HS-27A (cell line): ENCODE results near the gene TRIM40.

Source experiments
- DNase-seq: peaks from one replicate; pipeline ENCODE4 v3.0.0-alpha.2; 2012; ENCODE audit warnings: low read depth, missing footprints

TRIM40 gene

GRCh38 chr6:30135757-30136156 lies at the start of gene TRIM40:
TRIM40 (plus strand) TSS chr6:30136140; CDS start chr6:30137037, 897 bp downstream.
- no peak for DNase-seq

GRCh38 chr6:30087876-30088275 lies 48.1 kb upstream of the TRIM40 start:
- DNase-seq = no peak

GRCh38 chr6:30091577-30092381 lies 44.2 kb upstream of the TRIM40 start:
- peak; percentile 93 for DNase-seq

DNA sequence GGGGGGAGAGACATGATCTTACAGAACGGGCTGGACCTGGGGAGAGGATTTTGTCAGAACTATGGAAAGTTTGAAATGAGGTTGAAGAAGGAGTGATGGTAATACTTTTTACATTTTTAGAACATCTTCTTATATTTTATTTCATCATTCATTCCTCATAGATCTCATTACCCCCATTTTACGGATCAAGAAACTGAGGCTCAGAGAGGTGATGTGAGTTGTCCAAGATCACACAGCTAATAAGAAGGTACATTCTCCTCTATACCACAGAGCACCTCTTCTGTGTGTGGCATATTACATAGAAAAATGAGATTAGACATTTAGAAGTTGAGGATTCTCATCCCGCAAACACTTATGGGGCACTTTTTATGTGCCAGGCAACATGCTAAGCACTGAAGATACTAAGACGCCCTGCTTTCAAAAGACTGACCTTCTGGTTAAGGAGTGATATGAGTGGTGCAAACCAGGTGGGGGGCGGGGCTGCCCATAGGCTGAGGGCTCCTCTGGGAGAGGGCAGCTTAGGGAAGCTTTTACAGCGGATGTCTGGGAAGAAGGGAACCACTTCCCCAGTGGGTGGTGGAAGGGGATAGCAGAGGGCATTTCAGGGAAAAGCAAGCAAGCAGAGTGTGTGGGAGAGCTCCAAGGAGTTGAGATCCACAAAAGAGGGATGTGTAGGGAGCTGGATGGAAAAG lies 42.9 kb upstream of the TRIM40 start:
- DNase-seq = no peak

DNA sequence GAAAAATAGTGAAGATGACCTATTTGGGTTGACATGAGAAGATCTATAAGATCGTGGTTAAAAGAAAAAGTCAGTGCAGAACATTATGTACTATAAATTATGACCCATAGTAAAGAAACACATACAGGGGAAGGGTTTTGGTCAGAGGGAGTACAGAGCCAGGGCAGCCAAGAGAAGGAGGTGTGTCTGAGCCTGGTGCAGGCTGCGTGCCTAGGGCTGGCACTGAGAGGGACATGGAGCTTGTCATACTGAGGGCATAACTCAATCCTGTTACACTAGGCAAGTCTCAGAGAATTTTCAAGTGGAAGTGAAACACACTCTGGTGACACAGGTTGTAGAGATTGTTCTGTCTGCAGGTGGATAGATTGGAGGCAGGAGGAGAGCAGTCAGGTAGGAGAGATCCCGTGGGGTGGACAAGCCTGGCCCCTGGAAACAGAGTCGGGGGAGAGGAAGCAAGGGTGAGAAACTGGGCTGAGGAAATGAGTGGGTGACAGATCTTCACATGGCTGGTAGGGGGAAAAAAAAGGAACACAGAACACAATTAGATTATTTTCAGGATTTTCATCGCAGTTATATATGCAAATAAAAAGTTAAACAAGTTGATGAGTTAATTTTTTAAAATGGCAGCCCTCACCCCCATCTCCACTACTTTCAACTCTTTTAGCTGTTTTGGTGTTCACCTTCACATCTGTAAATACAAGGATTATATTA lies 41.8 kb upstream of the TRIM40 start:
- no peak for DNase-seq

DNA sequence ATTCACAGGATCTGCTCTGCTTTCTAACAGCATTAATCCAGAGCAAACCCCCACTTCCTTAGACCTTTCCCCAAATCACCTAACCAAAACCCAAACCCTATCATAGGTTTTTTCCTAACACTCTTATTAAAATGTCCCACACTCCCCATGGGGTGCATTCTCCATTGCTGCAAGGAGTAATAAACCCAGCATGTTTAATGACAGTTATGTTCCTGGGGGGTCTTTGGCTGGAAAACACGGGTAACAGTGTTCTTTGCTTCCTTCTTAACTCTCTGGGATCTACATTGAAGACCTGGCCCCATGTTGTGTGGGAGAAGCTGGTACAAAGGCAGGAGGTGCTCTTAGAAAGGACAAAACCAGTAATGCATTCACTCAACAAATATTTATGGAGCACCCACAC lies 39.1 kb upstream of the TRIM40 start:
- no peak for DNase-seq

GRCh38 chr6:30097902-30098768 lies 37.8 kb upstream of the TRIM40 start:
- DNase-seq = no peak

- no peak for DNase-seq
Measured at GRCh38 chr6:30100154-30100553, 35.8 kb upstream of the TRIM40 start.

- DNase-seq = no peak
Measured at GRCh38 chr6:30100585-30101443, 35.1 kb upstream of the TRIM40 start.

DNA sequence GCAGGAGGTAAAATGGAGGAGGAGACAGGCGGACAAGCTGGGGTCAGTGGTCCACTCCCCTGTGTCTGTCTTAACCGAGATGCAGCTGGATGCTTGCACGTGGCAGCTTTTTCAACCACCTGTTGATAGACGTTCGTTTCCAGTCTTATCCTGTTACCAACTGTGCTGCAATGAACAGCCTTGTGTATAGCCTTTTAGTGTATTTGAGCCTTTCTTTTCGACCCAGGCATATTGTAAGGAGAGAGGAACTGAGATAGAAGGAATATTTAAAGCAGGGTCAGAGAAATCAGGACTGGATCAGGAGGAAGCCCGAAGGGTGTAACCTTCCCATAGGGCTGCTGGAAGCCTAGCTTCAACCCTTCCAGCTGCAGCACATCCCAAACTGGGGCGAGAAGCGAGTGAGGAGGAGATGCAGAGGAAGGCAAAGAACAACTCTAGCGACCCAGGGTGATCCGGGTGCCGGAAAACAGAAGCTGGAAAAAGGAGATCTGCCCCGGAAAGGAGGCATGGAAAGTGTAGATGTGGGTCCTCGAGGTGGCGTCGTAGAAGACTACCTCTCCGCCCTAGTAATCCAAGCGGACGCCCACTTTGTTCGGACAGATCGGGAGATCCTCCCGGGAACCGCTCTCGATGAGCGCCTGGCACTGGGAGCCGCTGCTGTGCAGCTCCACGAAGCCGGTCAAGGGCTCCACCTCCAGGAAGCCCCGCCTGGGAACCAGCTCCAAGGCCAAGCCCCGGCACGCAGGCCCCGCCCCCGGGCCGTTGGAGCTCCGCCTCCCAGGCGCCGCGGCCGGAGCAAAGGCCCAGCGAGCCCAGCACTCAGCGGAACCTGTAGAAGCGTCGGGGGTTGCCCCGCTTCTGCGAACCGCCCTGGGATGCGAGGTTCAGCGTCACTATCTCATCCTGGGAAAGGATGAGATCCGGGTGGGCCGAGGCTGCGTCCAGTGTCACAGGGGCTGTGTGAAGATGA lies 34.2 kb upstream of the TRIM40 start:
- DNase-seq = peak; percentile 75

DNA sequence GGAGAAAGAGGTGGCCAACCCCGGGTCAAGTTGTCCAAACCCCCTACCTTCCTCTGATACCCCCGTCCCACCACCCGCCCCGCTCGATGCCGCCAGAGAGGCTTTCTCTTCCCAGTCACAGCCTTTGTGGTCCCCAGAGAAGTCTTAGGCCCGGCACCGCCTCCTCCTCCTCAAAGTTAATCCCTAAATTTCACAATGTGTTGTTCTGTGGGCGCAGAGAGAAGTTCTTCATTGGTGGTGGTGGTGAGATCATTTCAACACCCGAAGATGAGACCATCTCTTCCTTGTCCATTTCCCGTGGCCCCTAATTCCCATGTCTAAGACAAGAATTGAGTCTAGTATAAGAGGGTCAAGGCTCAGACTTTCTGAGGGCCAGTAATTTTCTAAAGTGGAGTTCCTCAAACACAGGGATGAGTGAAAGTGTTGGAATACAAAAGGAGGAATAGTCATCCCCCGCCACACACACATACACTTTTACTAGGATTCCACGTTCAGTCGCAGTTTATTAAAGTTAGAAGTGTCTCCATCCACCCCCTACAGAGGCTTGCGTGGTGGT lies 33.4 kb upstream of the TRIM40 start:
- no peak for DNase-seq

DNA sequence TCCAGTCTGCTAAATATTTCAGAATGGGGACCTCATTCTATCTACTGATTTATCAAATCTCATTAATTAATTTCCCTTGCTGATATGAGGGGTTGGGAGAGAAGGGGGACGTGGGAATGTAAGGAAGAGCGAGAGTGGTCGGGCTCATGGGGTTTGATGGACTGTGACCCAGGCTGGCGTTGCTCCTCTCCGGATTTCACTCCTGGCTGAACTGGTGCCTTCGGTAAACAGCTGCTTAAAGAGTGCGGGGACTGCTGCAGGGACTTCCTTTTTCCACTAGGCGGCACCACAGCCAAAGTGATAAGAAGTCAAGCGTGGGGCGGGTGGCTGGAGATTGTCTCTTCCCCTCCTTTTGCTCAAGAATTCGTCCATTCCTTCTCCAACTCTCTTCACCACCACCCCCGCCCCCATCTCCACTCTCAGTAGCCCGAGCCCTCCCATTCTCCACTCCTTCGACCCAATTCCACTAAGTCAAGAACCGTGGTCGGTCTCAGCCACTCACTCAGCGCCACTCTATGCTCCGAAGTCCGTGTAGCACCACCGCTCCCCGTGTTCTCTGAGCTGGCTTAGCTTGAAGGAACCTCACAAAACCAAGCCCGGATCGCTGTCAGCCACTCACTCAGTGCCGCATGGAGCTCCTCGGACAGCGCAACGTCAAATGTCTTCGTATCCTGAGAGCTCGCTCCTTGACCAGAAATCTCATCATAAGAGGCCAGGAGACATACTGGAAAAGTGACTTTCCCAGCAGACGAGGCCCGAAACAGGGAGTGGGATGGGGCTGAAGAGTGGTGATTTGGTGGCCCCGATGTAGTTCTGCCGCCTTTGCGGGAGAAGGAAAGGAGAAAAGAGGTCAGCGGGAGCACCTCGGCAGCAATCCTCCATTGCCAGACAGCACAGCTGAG lies 32.7 kb upstream of the TRIM40 start:
- DNase-seq = peak; percentile 78

GRCh38 chr6:30103872-30104179 lies 32.1 kb upstream of the TRIM40 start:
- no peak for DNase-seq

- DNase-seq = no peak
Measured at GRCh38 chr6:30104661-30105060, 31.3 kb upstream of the TRIM40 start.

DNA sequence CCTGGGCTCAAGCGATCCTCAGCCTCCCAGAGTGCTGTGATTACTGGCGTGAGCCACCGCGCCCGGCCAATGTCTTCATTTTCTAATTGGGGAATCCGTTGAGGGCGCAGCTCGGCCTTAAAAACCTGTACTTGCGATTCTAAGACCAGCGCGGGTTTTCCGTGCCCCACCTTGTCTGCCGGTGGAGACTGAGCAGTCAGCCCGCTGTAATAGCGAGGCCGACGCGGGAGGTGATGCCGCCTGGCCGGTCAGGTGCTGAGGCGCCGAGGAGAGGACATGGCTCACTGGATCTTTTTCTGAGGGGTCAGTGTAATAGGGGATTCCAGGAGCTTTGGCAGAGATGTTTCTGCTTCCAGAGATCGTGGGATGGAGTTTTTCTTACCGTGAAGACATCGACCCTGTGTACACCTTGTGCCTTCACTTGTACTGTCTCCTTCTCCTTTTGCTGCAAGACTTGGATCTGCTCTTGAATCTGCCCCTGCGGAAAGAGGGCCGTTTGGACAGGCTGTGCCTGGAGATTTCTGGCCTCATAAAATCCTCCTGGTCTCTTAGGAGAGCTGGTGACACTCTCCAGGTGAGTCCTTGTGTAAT lies 24.6 kb upstream of the TRIM40 start:
- no peak for DNase-seq

DNA sequence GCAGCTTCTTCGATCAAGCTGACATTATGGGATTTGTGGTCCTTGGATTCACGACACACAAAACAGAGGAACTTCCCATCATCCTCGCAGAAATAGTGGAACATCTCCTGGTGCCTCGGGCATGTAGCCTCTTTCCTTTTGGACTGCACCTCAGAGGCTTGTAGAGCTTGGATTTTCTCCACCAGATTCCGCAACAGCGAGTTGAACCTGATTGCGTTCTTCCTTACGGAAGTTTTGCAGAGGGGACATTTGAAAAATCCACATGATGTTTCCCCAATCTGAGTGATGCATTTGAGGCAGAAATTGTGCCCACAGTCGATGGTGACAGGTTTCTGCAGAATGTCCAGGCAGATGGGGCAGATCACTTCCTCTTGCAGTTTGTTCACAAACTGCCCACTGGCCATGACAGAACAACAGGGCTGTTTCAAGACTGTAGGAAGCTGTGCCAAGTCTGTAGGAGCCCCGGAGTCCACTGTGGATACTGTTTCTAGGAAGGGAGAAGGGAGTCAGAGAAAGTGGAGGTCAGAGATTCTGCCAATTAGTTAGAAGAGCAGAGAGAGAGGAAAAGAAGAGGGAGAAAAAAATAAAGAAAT lies 23.4 kb upstream of the TRIM40 start:
- DNase-seq = no peak

GRCh38 chr6:30113003-30113759 lies 22.8 kb upstream of the TRIM40 start, which contains the start of gene TRIM31:
TRIM31 (minus strand) TSS chr6:30113090; CDS start chr6:30112805, 285 bp downstream.
- no peak for DNase-seq
